Lung (tissue), 16 donors: ENCODE results near the gene CDK5R1. TPM values are rescaled to one million over a fixed set of nuclear protein-coding genes. Genes with fewer than 3 reads are reported as not detected.

Source experiments
- ATAC-seq: fragments of 200-7000 bp; cut with Tn5 transposase; one replicate; pipeline ENCODE4 v1.9.1; 2020; ENCODE audit warnings: moderate number of reproducible peaks; ENCODE audit not compliant: insufficient read depth, low FRiP score
- DNase-seq, 3 donors: peaks; one replicate each; pipeline ENCODE4 v3.0.0-alpha.2; 2013 to 2017
- H3K27ac ChIP-seq, 2 donors: one replicate each; pipeline ENCODE4 v1.5.1; 2013; ENCODE audit warnings: mild to moderate bottlenecking in 2 of 2, moderate library complexity in 2 of 2, control low read depth in 1 of 2, inconsistent platforms in 1 of 2, low read depth in 1 of 2, low read length in 1 of 2
- H3K27me3 ChIP-seq, 3 donors: one replicate each; pipeline ENCODE4 v1.5.1; 2013; ENCODE audit warnings: low read length in 2 of 3; ENCODE audit not compliant: control insufficient read depth in 3 of 3, insufficient read depth in 3 of 3
- H3K36me3 ChIP-seq, 4 donors: one replicate each; pipeline ENCODE4 v1.5.1; 2013; ENCODE audit warnings: low read length in 4 of 4, mild to moderate bottlenecking in 1 of 4, moderate library complexity in 1 of 4; ENCODE audit not compliant: control insufficient read depth in 4 of 4, insufficient read depth in 4 of 4
- H3K4me1 ChIP-seq, 5 donors: one replicate each; pipeline ENCODE4 v1.5.1; 2013; ENCODE audit warnings: low read length in 5 of 5, mild to moderate bottlenecking in 2 of 5, moderate library complexity in 1 of 5; ENCODE audit not compliant: control insufficient read depth in 5 of 5, insufficient read depth in 5 of 5
- H3K4me3 ChIP-seq: one replicate; pipeline ENCODE4 v1.5.1; 2013; ENCODE audit warnings: mild to moderate bottlenecking, control low read depth, moderate library complexity
- H3K9ac ChIP-seq, 2 donors: one replicate each; pipeline ENCODE4 v1.5.1; 2013; ENCODE audit warnings: low read length in 2 of 2, control low read depth in 1 of 2; ENCODE audit not compliant: insufficient read depth in 1 of 2
- H3K9me3 ChIP-seq, 4 donors: one replicate each; pipeline ENCODE4 v1.5.1; 2013; ENCODE audit warnings: low read length in 3 of 4, mild to moderate bottlenecking in 1 of 4, moderate library complexity in 1 of 4; ENCODE audit not compliant: control insufficient read depth in 4 of 4, insufficient read depth in 3 of 4
- WGBS, 2 donors: extraction: QIAGEN DNeasy Blood & Tissue Kit; methylation state at CpG; one replicate each; pipeline ENCODE4 v1.1.7; 2013; 5-methylcytosine and 5-hydroxymethylcytosine counted together
- long read RNA-seq, 5 donors: transcript quantifications; one replicate each; lab custom pipeline, GENCODE V29; 2026
- polyA plus RNA-seq, 2 donors: library from polyadenylated mRNA; stranded (reverse); fragments of 200-250 nt; gene quantifications; one replicate each; pipeline ENCODE4 v1.2.1, GENCODE V29; 2013
- total RNA-seq, 2 donors: library from RNA; depleted of rRNA in 1 of 2; stranded (reverse); fragments of >200 nt in 1 of 2; gene quantifications; one replicate each; pipeline ENCODE4 v1.2.1, GENCODE V29; 2014 to 2021
- TF ChIP-seq, protein P1 (sequence below): IDR thresholded peaks from 2 replicates; pipeline ENCODE4 v1.5.1; 2012; ENCODE audit warnings: mild to moderate bottlenecking; ENCODE audit errors: control extremely low read depth, extremely low read depth
- donor health status: control.
- donor health status: control.
- donor health status: Bipolar disorder and iron deficiency.
- donor health status: healthy.
- donor health status: DM: yes; HTN: yes; CAD: no.

Gene CDK5R1
- total RNA-seq, result 1 to 10 TPM; 1.7 to 2.2 TPM
- polyA plus RNA-seq, result under 1 TPM; 0.41 to 1.00 TPM
- long read RNA-seq, donor 1, full-length matches to known transcripts, result 2 of 2 reads
- long read RNA-seq, donor 1, partial matches to known transcripts, result 0 of 2 reads
- long read RNA-seq, donor 1, other reads (novel, unspliced or antisense), result 0 of 2 reads
- long read RNA-seq, donor 2, full-length matches to known transcripts, result 3 of 3 reads
- long read RNA-seq, donor 2, partial matches to known transcripts, result 0 of 3 reads
- long read RNA-seq, donor 2, other reads (novel, unspliced or antisense), result 0 of 3 reads
- long read RNA-seq, donor 3, full-length matches to known transcripts, result 3 of 3 reads
- long read RNA-seq, donor 3, partial matches to known transcripts, result 0 of 3 reads
- long read RNA-seq, donor 3, other reads (novel, unspliced or antisense), result 0 of 3 reads
- long read RNA-seq, donor 4, full-length matches to known transcripts, result 1 of 1 reads
- long read RNA-seq, donor 4, partial matches to known transcripts, result 0 of 1 reads
- long read RNA-seq, donor 4, other reads (novel, unspliced or antisense), result 0 of 1 reads
- long read RNA-seq, donor 5, full-length matches to known transcripts, result 3 of 3 reads
- long read RNA-seq, donor 5, partial matches to known transcripts, result 0 of 3 reads
- long read RNA-seq, donor 5, other reads (novel, unspliced or antisense), result 0 of 3 reads

DNA sequence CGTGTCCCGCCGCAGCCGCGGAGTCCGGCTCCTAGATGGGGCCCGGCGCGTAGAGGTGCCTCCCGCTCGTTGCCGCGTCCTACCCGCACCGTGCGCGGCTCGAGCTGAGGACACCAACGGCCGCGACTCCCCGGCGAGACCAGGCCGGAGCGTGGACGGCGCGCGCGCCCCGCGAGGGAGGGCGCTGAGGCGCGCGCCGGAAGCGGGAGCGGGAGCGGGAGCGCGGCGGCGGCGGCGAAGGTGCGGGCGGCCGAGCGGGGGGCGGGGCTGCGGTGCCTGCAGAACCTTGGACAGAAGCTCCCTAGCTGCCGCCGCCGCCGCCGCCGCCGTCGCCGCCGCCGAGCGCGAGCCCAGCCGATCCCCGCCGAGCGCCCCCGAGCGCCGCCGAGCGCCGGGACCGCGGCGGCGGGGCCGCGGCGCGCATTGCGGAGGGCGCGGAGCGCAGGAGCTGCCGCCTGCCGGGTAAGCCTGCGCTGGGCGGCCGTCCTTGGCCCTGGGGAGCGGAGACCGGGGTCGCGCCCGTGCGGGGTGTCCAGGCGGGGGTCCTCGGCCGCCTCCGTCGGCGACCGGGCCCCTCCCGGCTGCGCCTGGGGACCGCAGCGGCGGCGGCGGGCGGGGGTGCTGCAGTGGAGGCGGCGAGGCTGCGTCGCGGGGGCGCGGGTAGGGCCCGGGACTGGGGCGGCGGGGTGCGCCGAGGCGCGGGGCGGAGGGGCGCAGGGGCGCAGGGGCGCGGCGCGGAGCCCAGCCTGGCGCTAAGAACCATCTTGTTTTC lies at the start of gene CDK5R1:
Gene CDK5R1 (plus strand): TSS at position 293 of the 772 bp plus-strand sequence. CDS start 628 bp downstream, outside the sequence.
- DNase-seq, result peak; percentile 75 to 83 (median 83)
- Histone ChIP-seq H3K9me3 (peaks cover 0 to 3% (median 0%) of the 10 kb centered on the region in 4 donors), H3K4me1 (peaks cover 0 to 51% (median 14%) of the 10 kb centered on the region in 5 donors), H3K36me3 (peaks cover 3 to 10% (median 8%) of the 10 kb centered on the region in 4 donors), H3K4me3 (peak within 1 kb of the TSS; percentile 68), H3K9ac (peak within 1 kb of the TSS; percentile 11 to 65), H3K27ac (peak within 1 kb of the TSS; percentile 71 to 78), H3K27me3 (no peaks in the 10 kb centered on the region)
- peak; percentile 53 for ATAC-seq
- 0 to 1% methylated on average over 47 to 135 of the region's 135 CpGs for whole genome bisulfite sequencing, 2 donors
- TF ChIP-seq, protein P1, sequence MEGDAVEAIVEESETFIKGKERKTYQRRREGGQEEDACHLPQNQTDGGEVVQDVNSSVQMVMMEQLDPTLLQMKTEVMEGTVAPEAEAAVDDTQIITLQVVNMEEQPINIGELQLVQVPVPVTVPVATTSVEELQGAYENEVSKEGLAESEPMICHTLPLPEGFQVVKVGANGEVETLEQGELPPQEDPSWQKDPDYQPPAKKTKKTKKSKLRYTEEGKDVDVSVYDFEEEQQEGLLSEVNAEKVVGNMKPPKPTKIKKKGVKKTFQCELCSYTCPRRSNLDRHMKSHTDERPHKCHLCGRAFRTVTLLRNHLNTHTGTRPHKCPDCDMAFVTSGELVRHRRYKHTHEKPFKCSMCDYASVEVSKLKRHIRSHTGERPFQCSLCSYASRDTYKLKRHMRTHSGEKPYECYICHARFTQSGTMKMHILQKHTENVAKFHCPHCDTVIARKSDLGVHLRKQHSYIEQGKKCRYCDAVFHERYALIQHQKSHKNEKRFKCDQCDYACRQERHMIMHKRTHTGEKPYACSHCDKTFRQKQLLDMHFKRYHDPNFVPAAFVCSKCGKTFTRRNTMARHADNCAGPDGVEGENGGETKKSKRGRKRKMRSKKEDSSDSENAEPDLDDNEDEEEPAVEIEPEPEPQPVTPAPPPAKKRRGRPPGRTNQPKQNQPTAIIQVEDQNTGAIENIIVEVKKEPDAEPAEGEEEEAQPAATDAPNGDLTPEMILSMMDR, result no peak

DNA sequence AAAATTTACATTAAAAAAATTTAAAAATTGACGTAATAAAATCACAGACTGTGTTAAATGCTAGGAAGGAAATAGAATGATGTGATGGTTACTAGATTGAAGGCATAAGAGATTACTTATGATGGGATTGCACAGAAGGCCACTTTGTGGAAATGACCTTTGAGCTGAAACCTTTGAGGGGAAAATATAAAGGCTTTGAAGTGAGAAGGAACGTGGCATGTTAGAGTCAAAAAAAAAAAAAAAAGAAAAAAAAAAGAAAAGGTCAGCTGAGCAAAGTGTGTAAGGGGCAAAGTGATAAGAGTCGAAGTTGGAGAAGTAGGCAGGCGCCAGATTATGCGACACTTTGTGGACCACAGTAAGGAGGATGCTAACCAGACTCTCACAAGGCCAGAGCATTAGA lies 46.1 kb upstream of the CDK5R1 start:
- TF ChIP-seq, protein P1, result no peak
- Histone ChIP-seq H3K4me1 (peaks cover 2 to 8% (median 5%) of the 10 kb centered on the region in 5 donors), H3K27ac (no peak overlapping the region), H3K4me3 (no peak overlapping the region), H3K27me3 (peaks cover 0 to 2% (median 0%) of the 10 kb centered on the region in 3 donors), H3K9ac (no peak overlapping the region), H3K36me3 (peaks cover 0 to 5% (median 0%) of the 10 kb centered on the region in 4 donors), H3K9me3 (no peaks in the 10 kb centered on the region)
- DNase-seq, result no peak
- ATAC-seq, result no peak
- 63 to 84% methylated on average over 5 of the region's 5 CpGs for WGBS, 2 donors

DNA sequence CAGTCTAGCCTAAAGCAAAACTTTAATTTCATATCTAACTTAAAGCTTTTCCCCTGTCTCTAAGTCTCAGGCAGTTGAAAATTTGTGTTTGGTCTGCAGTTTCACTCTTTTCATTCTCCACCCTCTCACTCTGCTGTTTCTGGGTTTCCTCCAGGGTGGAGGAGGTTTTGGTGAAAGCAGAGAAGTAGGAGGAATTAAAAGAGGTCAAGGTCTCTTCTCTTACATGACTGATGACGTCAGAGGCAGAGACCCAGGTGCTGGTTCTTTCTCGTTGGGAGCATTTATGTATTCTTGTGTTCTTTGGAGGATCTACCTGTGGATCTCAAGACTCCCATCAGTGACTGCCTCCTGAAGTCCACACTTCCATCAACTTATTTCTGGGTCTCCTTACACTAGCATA lies 44.9 kb upstream of the CDK5R1 start:
- no peak overlapping the region for H3K4me3 ChIP-seq

More for the DNA sequence above, 44.9 kb upstream of the CDK5R1 start:
- Histone ChIP-seq H3K27me3 (peaks cover 0 to 2% (median 0%) of the 10 kb centered on the region in 3 donors), H3K9me3 (no peaks in the 10 kb centered on the region), H3K4me1 (peaks cover 2 to 16% (median 8%) of the 10 kb centered on the region in 5 donors), H3K9ac (no peak overlapping the region), H3K27ac (no peak overlapping the region), H3K36me3 (peaks cover 0 to 5% (median 2%) of the 10 kb centered on the region in 4 donors)
- ATAC-seq, result no peak
- DNase-seq, result no peak
- WGBS, 2 donors, result 73 to 79% methylated on average over 2 of the region's 2 CpGs
- TF ChIP-seq, protein P1, result no peak
